Right ventricle myocardium inferior (tissue), 1 donor: Measurements from ENCODE around the gene STK40. TPM values are rescaled to one million over a fixed set of nuclear protein-coding genes. Genes with fewer than 3 reads are reported as not detected.

ENCODE experiments used
- ATAC-seq: fragments of 200-7000 bp; cut with Tn5 transposase; one replicate; pipeline ENCODE4 v1.9.1; 2020; ENCODE audit warnings: mild to moderate bottlenecking, moderate library complexity
- DNase-seq: peaks from one replicate; pipeline ENCODE4 v3.0.0; 2021; ENCODE audit errors: missing footprints
- intact Hi-C: fragments of 100-400 bp; cut with DNase I; formaldehyde crosslinking; loops from one replicate; pipeline ENCODE4 v1.11.0; 2022
- total RNA-seq: library from RNA; stranded (reverse); fragmentation: NEBNext Ultra II Directional; extraction: Animal tissue kit (Norgen Biotek cat#: 25700); gene quantifications from one replicate; pipeline ENCODE4 v1.2.1, GENCODE V29; 2021
- donor health status: DM: no; HTN: yes; CAD: no; lungs with severe emphysema.

STK40 gene
- total RNA-seq, 1 donor from 2014 or later = 77.9 TPM

DNA sequence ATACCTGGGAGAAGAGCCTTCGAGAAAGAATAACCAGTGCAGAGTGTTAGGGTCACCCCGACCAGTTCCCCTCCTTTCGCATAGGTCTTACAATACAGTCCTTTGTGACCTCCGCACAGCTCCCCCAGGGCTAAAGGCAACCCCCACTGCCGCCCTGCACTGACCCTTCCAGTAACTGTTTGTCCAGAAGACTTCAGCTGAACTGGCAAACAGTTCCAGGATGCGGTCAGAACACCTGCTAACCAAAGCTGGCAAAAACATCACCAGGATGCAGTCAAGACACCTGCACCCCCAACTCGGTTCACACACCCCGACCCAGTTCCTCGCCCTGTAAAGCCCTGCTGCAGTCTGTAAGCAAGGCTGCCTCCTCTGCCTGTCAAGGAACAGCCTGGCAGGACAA lies 55.9 kb downstream of the STK40 start:
- intact Hi-C loops = no loop called here
- ATAC-seq (no peak), DNase-seq (no peak)

DNA sequence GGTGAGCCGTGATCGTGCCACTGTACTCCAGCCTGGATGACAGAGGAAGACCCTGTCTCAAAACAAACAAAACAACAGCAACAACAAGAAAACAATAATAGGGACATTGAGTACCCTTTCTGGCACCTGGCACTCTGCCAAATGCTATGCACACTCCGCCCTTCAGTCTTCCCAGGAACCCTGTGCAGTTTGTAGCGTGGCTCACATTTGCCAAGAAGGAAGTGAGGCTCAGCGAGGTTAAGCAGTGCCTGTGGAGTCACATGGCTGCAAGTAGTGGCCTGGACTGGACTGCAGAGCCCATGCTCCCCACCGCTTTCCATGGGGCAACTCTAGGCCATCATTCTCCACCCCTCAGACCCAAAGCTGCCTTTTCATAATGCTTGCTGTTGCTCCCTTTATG lies 57.0 kb downstream of the STK40 start:
- ATAC-seq (peak; percentile 42), DNase-seq (no peak)
- intact Hi-C loops = no loop called here

DNA sequence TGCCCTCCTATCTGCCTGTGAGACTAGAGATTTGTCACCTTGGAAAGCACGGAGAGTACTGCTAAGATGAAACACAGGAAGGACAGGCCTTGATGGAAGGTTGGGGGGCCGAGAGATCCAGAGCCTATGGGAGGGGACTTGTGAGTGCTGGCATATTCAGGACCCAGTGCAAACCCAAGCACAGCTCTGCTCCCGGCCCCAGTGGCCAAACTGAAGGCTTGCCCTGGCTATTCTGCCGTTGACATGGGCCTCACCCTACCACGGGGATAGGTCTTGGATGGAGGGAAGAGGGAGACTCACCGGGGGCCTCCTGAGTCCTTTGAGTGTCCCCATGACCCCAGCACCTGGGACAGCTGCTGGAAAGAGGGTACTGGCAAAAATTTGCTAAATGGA lies 57.6 kb downstream of the STK40 start:
- intact Hi-C loops = no loop called here
- no peak for DNase-seq

DNA sequence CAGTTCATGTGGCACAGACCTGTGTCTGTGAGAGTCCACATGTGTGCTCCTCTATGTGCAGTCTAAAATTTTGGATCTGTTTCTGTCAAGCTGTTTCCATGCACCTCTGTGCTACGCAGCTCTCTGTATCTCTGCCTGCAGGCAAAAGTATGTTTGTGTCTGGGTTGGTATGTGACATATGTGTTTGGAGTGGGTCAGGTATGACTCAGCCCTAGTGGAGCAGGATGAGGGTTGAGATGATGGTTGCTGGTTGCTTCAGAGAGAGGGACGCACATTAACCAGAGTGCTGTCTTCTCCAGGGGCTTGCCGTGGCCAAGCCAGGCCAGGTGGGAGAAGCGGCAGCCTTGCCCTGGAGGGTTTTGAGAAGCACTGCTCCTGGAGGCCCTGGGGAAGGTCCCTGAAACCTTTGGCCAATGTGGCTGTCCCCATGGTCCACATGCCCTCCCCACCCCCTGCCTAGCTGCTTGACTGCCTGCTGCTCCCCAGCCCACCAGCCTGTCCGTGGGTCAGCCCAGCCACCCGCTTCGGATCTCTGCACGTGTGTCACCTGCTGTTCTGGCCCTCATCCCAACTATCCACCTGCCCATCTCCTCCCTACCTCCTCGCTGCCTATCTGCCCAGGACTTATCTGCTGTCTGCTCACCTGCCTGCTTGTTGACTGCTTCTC lies 58.2 kb downstream of the STK40 start:
- intact Hi-C loops = no loop called here
- DNase-seq = no peak
- ATAC-seq = no peak

More for the DNA sequence above, 57.6 kb downstream of the STK40 start:
- no peak for ATAC-seq

DNA sequence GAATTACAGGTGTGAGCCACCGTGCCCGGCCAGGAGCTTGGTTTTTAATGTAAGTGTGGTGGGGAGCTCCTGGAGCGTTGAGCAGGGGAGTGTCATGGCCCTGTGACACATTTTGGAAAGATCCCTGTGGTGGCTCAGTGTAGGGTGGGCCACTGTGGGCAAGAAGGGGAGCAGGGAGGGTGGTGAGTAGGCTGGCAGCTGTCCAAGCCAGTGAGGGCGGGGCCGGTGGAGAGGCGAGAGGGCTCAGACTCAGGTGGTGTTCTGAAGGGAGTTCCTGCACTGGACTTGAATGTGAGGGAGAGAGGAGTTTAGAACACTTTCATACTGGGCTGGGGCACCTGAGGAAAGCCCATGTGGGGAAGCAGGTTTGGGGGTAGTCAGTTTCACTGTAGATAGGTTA lies 59.2 kb downstream of the STK40 start:
- no peak for DNase-seq
- no peak for ATAC-seq
- intact Hi-C loops = no loop called here

DNA sequence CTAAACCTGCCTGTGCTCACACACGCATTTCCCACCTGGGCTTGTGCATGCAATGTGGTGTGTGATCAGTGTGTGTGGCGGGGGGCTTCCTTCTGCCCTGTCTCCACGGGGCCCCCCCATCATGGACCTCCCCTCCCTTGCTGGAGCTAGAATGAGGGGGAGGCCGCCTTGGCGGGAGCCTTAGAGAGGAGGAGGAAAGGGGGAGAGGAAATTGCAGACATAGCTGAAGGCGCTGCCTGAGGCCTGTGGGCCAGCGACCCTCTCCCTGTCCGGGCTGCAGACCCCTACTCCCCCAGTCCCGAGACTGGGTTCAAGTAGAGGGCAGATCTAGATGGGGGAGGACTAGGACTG lies 61.4 kb downstream of the STK40 start:
- DNase-seq (no peak), ATAC-seq (no peak)
- intact Hi-C loops = loop anchor here (5.0 kb wide), 1 partner anchor 43 kb away; no protein-coding TSS in a partner anchor

DNA sequence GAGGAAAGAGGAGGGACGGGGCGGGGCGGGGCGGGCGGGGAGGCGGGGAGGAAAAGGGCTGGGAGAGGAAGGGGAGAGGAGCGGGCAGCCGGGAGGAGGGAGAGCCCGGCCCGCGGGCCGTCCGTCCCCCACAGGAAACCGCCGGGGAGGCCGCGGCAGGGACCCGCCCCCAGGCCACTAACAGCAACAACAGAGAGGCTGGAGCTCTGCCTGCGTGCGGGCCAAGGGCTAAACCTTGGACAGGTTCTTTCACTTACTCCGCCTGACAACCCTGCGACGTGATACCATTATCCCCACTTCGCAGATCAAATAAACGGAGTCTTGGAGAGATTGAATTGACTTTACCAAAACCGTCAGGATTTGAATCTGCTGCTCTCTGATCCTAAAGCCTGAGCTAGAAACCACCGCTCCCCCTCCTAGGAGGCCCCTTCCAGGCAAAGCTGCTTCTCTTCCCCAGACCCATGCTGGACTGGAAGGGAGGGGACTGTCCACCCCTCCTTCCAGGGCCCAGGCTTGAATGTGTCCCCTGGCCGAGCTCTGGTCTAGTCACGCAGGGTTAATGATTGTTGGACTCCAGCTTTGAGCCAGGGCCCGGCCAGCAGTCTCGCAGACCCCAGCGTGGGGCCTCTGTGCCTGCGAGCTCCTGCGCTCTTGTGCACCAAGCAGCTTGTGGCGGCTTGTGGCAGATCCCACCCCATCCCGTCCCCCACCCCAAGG lies 61.9 kb downstream of the STK40 start, which contains the start of gene EVA1B:
TSS of gene EVA1B (minus strand) at position 10 of the 717 bp plus-strand sequence. CDS start 608 bp downstream, outside the sequence.
- intact Hi-C loops = loop anchor here (5.0 kb wide), 1 partner anchor 44 kb away; no protein-coding TSS in a partner anchor
- ATAC-seq (peak; percentile 69), DNase-seq (peak; percentile 90)

DNA sequence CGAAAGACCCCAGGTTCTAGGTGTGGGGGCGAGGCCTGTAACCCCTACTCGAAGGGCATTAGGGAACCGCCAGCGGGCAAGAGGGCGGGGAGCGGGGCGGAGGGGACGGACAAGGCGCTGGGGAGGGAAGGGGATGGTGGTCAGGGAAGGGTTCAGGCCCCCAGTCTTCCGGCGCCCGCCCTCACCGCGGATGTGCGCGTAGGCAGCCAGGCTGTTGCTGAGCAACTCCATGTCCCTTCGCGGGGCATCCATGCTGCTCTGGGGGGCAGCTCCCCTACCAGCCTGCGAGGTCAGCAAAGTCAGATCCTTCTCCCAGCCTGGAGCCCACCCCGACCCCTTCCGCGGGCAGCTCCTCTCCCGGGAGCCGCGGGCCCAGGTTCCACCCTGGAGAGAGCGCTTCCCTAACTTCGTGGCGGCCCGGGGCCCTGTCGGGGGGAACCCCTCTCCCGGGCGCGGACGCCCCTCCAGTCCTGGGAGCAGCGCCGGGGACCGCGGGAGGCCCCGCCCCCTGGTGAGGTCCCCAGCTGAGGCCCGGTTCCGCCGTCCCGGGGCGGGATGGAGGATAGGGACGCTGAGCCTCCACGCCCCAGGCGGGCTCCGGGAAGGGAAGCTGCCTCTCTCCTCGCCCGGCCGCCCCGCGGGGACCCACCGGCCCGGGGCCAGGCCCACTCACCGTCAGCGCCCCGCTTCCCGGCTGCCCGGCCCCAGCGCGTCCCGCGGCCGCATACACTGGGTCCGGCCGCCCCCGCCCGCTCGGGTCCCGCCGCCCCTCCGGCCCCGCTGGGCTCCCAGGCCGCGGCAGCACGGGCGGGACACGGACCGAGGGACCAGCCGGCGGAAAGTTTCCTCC lies 62.7 kb downstream of the STK40 start:
- intact Hi-C loops = loop anchor here (5.0 kb wide), 1 partner anchor 44 kb away; no protein-coding TSS in a partner anchor
- DNase-seq = peak; percentile 78
- ATAC-seq = peak; percentile 14

DNA sequence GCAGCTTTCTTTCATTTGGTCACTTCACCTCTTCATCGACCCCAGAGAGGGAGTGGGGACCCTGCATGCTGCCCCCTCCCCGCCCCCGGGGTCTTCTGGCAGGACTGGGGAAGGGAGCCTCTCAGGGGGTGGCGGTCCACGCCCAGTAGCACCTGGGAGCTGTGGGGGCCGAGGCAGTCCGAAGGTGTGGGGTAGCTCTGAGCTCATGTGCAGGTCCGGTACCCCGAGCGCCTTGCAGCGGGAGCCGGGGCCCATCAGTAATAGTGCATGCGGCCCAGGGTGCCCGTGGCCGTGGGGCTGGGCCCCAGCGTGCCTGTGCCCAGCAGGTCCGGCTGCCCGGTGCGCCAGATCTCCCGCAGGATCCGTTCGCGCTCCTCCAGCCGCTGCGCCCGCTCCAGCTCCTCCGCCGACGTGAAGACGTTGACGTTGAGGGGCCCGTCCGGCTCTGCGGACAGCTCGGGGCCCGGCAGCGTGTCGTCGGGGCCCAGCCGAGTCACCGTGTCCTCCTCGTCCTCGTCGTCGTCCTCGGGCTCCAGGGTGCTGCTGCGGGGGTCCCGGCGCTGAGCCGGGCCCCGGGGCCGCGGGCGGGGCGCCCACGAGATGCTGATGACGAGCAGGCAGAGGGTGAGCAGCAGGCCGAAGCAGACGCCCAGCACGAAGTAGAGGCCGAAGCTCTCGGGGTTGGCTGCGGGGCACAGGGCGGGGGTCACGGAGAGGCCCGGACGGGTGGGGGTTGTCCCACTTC lies 63.5 kb downstream of the STK40 start:
- ATAC-seq = no peak
- intact Hi-C loops = loop anchor here (5.0 kb wide), 1 partner anchor 45 kb away; no protein-coding TSS in a partner anchor

DNA sequence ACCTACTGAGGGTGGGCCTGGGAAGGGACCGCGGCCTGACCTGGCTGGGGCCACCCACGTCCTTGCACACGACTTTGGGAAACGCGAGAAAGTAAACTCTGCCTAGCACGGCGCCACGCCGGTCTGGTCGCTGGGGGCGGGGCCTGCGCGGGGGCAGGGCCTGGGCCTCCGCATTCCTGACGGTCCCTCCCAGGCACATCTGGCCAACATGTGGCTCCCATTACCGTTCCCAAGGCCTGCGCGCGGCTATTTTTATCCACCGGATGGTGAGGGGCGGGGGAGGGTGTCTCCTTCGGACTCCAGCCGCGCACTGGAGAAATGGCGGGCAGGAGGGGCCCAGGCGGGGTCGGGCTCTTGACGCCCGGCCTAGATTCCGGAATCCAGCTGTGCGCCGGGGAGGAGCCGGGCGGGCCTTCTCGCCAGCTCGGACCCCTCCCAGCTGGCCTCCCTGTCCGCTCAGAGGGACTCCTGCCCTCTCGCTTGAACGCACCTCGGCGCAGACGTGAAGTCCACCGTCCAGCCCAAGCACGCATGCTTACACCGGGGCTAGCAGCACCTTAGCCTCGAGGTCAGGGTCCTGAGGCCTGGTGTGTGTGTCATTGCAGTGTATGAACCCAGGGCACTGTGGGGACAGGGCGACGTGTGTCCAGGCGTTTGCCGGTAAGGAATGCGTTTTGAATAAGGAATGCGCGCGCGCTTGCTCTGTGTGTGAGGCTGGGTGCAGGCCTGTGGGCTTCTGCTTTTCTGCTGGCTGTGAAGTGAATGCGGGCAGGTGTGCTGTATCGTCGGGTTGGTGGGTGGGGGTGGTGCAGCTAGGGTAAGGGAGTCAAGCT lies 64.4 kb downstream of the STK40 start:
- peak; percentile 90 for DNase-seq
- intact Hi-C loops = loop anchor here (5.0 kb wide), 1 partner anchor 46 kb away; no protein-coding TSS in a partner anchor
- peak; percentile 75 for ATAC-seq

More for the DNA sequence above, 63.5 kb downstream of the STK40 start:
- no peak for DNase-seq

DNA sequence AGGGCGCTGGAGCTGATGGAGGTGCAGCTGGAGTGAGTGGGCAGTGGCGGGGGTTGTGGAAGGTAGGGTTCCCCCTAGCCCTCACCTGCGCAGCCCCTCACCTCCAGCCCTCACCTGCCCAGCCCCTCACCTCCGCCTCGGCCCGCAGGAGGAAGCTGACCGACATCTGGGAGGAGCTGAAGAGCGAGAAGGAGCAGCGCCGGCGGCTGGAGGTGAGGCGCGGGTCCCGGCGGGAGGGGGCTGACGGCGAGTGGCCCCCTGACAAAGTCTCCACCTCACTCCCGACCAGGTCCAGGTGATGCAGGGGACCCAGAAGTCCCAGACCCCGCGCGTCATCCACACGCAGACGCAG lies 65.0 kb downstream of the STK40 start:
- ATAC-seq = no peak
- no peak for DNase-seq
- intact Hi-C loops = loop anchor here (5.0 kb wide), 1 partner anchor 47 kb away; no protein-coding TSS in a partner anchor

DNA sequence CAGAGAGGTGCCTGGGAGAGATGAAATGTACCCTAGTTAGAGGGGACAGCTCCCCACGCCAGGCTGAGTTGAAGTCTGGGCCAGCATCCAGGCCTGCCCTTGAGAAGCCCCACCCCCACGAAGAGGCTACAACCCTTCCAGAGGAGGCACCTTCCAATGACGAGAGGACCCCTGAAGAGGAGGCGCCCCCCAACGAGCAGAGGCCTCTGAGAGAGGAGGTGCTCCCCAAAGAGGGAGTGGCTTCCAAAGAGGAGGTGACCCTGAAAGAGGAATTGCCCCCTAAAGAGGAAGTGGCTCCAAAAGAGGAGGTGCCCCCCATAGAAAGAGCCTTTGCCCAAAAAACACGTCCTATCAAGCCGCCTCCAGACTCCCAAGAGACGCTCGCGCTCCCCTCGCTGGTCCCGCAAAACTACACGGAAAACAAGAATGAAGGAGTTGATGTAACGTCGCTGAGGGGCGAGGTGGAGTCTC lies 65.4 kb downstream of the STK40 start:
- DNase-seq (no peak), ATAC-seq (no peak)
- intact Hi-C loops = loop anchor here (5.0 kb wide), 1 partner anchor 47 kb away; no protein-coding TSS in a partner anchor

DNA sequence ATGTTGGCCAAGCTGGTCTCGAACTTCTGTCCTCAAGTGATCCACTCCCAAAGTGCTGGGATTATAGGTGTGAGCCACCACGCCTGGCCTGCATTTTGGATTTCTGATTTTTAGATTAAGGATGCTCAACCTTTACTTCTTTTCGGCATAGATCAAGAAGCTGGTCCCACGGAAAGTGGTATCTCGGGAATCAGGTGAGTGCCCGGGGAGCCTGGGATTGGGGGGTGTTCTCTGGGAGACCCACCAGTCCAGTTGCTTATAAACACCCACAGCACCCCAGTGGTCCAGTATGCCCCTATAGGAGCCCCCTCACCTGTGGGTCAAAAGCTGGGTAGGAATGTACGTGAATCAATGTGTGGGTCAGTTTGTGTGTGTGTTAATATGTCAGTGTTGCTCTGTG lies 76.3 kb downstream of the STK40 start:
- ATAC-seq (no peak), DNase-seq (no peak)
- intact Hi-C loops = loop anchor here (10.0 kb wide), 1 partner anchor 115 kb away; no protein-coding TSS in a partner anchor

DNA sequence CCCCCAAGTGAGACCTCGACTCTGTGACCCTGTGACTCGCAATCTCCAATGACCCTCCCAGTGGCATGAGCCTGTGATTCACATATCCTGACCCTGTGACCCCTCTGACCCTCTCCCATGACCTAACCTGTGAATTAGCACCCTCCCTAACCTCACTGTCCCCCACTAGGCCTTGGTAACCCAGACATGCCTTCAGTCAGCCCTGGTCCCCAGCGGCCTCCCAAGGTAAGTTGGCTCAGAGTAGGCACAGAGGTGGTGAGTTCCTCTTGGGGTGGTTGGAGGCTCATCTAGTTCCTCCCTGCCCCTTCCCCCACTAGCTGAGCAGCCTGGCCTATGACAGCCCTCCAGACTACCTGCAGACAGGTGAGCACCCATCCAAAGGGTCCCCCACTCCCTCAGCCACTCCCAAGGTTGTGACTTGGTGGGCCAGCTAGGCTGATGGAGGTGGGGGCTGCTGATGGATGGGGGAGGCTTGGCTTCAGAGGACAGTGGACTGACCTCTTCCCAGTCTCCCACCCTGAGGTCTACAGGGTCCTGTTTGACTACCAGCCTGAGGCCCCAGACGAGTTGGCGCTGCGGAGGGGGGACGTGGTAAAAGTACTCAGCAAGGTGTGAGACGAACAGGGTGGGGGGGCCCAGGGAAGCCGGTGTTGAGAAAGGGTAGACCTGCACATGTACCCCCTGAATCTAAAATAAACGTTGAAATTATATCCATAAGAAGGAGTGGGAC lies 78.0 kb downstream of the STK40 start:
- intact Hi-C loops = loop anchor here (10.0 kb wide), 1 partner anchor 117 kb away; no protein-coding TSS in a partner anchor

DNA sequence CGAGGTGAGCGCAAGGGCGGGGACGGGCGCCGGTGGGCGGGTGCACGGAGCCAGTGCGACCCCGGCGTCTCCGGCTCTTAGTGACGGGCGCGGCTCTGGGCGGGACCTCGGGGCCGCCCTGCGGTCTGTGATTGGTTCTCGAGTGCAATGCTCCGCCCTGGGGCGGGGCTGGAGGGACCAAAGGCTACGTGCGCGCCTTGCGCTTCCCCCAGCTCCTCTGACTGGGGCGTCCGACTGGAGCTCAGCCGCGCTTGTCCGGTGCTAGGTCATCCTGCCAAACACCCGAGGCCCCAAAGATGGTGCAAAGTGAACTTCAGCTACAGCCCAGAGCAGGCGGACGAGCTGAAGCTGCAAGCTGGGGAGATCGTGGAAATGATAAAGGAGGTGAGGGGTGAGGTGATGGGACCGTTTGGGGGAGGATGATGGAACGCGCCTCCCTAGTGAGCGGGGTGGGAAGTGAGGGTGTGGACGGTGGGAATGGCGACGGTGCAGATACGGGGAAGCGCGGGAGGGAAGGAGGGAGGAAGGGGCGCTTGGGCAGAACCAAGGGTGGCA lies 78.7 kb downstream of the STK40 start:
- intact Hi-C loops = loop anchor here (10.0 kb wide), 1 partner anchor 118 kb away; no protein-coding TSS in a partner anchor
- peak; percentile 98 for ATAC-seq
- DNase-seq = peak; percentile 94

More for the DNA sequence above, 78.0 kb downstream of the STK40 start:
- DNase-seq = no peak
- no peak for ATAC-seq

DNA sequence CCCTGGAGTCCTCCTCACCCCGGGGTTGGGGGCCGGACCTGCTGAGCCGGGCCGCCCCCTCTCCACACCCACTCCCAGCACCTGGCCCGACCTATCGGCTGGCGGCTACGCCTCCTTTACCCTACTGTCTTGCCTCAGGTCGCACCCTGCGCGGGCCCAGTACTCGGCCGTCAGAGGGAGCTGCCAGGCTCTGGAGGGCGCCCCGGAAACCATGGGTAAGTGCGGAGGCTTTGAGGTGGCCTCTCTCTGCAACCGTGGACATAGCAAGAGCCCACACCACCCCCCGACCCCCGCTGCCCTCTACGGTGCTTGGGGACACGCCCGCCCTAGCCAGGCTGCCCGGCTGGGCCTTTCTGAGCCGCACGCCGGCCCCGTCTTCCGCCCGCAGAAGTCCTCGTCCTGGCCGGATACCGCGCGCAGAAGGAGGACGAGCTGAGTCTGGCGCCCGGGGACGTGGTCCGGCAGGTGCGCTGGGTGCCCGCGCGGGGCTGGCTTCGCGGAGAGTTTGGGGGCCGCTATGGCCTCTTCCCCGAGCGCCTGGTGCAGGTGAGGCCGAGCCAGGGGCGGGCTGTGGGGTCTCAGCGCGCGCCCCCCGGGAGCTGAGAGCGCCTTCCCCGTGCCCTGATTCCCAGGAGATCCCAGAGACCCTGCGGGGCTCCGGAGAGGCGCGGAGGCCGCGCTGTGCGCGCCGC lies 79.4 kb downstream of the STK40 start, which contains the start of gene SH3D21:
TSS of gene SH3D21 (plus strand) at position 159 of the 692 bp plus-strand sequence. CDS start at position 212, 53 bp downstream.
- peak; percentile 54 for ATAC-seq
- DNase-seq = peak; percentile 81
- intact Hi-C loops = loop anchor here (10.0 kb wide), 1 partner anchor 118 kb away; no protein-coding TSS in a partner anchor
